Measurements from ENCODE around the gene SLC3A2.

SLC3A2 gene

GRCh38 chr11:62892077-62892922 lies 11.6 kb downstream of the SLC3A2 start:
- H3K27ac ChIP-seq (ENCODE audit: low read depth, low read length): no peak overlapping the region
- peaks cover 18% of the 10 kb centered on the region for H3K36me3 ChIP-seq (ENCODE audit: control insufficient read depth, insufficient read depth, low read length)
- no peak overlapping the region for H3K9ac ChIP-seq (ENCODE audit: low read length)
- no peaks in the 10 kb centered on the region for H3K4me1 ChIP-seq (ENCODE audit: control insufficient read depth, insufficient read depth, low read length)
- H3K4me3 ChIP-seq (ENCODE audit: low read length): no peak overlapping the region
- H3K27me3 ChIP-seq (ENCODE audit: control insufficient read depth, insufficient read depth, low read length): no peaks in the 10 kb centered on the region

GRCh38 chr11:62895501-62895900 lies 14.8 kb downstream of the SLC3A2 start:
- H3K4me3 ChIP-seq (ENCODE audit: low read length): no peak overlapping the region
- H3K9ac ChIP-seq (ENCODE audit: low read length): no peak overlapping the region
- no peaks in the 10 kb centered on the region for H3K36me3 ChIP-seq (ENCODE audit: control insufficient read depth, insufficient read depth, low read length)
- no peak overlapping the region for H3K27ac ChIP-seq (ENCODE audit: low read depth, low read length)
- H3K4me1 ChIP-seq (ENCODE audit: control insufficient read depth, insufficient read depth, low read length): no peaks in the 10 kb centered on the region
- no peaks in the 10 kb centered on the region for H3K27me3 ChIP-seq (ENCODE audit: control insufficient read depth, insufficient read depth, low read length)

- H3K9ac ChIP-seq (ENCODE audit: low read length): no peak overlapping the region
- H3K4me1 ChIP-seq (ENCODE audit: control insufficient read depth, insufficient read depth, low read length): no peaks in the 10 kb centered on the region
- no peaks in the 10 kb centered on the region for H3K27me3 ChIP-seq (ENCODE audit: control insufficient read depth, insufficient read depth, low read length)
- H3K4me3 ChIP-seq (ENCODE audit: low read length): no peak overlapping the region
- no peaks in the 10 kb centered on the region for H3K36me3 ChIP-seq (ENCODE audit: control insufficient read depth, insufficient read depth, low read length)
- H3K27ac ChIP-seq (ENCODE audit: low read depth, low read length): no peak overlapping the region
These were observed 15.4 kb downstream of the SLC3A2 start for GRCh38 chr11:62896049-62896448.

- Histone ChIP-seq H3K9ac (ENCODE audit: low read length) (no peak overlapping the region), H3K27me3 (ENCODE audit: control insufficient read depth, insufficient read depth, low read length) (no peaks in the 10 kb centered on the region), H3K4me3 (ENCODE audit: low read length) (no peak overlapping the region), H3K36me3 (ENCODE audit: control insufficient read depth, insufficient read depth, low read length) (no peaks in the 10 kb centered on the region), H3K4me1 (ENCODE audit: control insufficient read depth, insufficient read depth, low read length) (no peaks in the 10 kb centered on the region), H3K27ac (ENCODE audit: low read depth, low read length) (no peak overlapping the region)
These were observed 16.6 kb downstream of the SLC3A2 start for GRCh38 chr11:62897311-62897710.

- H3K27ac ChIP-seq (ENCODE audit: low read depth, low read length): no peak overlapping the region
- H3K36me3 ChIP-seq (ENCODE audit: control insufficient read depth, insufficient read depth, low read length): no peaks in the 10 kb centered on the region
- no peak overlapping the region for H3K4me3 ChIP-seq (ENCODE audit: low read length)
- no peak overlapping the region for H3K9ac ChIP-seq (ENCODE audit: low read length)
- H3K4me1 ChIP-seq (ENCODE audit: control insufficient read depth, insufficient read depth, low read length): no peaks in the 10 kb centered on the region
- H3K27me3 ChIP-seq (ENCODE audit: control insufficient read depth, insufficient read depth, low read length): no peaks in the 10 kb centered on the region
These were observed 17.3 kb downstream of the SLC3A2 start for GRCh38 chr11:62898027-62898426.

GRCh38 chr11:62902932-62903331 lies 22.2 kb downstream of the SLC3A2 start:
- no peaks in the 10 kb centered on the region for H3K4me1 ChIP-seq (ENCODE audit: control insufficient read depth, insufficient read depth, low read length)
- no peaks in the 10 kb centered on the region for H3K36me3 ChIP-seq (ENCODE audit: control insufficient read depth, insufficient read depth, low read length)
- no peaks in the 10 kb centered on the region for H3K27me3 ChIP-seq (ENCODE audit: control insufficient read depth, insufficient read depth, low read length)
- H3K9ac ChIP-seq (ENCODE audit: low read length): no peak overlapping the region
- H3K27ac ChIP-seq (ENCODE audit: low read depth, low read length): no peak overlapping the region
- H3K4me3 ChIP-seq (ENCODE audit: low read length): no peak overlapping the region

GRCh38 chr11:62905296-62905695 lies 24.6 kb downstream of the SLC3A2 start:
- Histone ChIP-seq H3K27ac (ENCODE audit: low read depth, low read length) (no peak overlapping the region), H3K9ac (ENCODE audit: low read length) (no peak overlapping the region), H3K4me1 (ENCODE audit: control insufficient read depth, insufficient read depth, low read length) (no peaks in the 10 kb centered on the region), H3K36me3 (ENCODE audit: control insufficient read depth, insufficient read depth, low read length) (no peaks in the 10 kb centered on the region), H3K4me3 (ENCODE audit: low read length) (no peak overlapping the region), H3K27me3 (ENCODE audit: control insufficient read depth, insufficient read depth, low read length) (no peaks in the 10 kb centered on the region)

GRCh38 chr11:62905927-62906531 lies 25.3 kb downstream of the SLC3A2 start:
- no peaks in the 10 kb centered on the region for H3K27me3 ChIP-seq (ENCODE audit: control insufficient read depth, insufficient read depth, low read length)
- H3K36me3 ChIP-seq (ENCODE audit: control insufficient read depth, insufficient read depth, low read length): no peaks in the 10 kb centered on the region
- no peak overlapping the region for H3K27ac ChIP-seq (ENCODE audit: low read depth, low read length)
- no peak overlapping the region for H3K9ac ChIP-seq (ENCODE audit: low read length)
- H3K4me3 ChIP-seq (ENCODE audit: low read length): no peak overlapping the region
- H3K4me1 ChIP-seq (ENCODE audit: control insufficient read depth, insufficient read depth, low read length): no peaks in the 10 kb centered on the region

GRCh38 chr11:62908468-62909072 lies 27.9 kb downstream of the SLC3A2 start:
- H3K4me3 ChIP-seq (ENCODE audit: low read length): no peak overlapping the region
- H3K9ac ChIP-seq (ENCODE audit: low read length): no peak overlapping the region
- no peak overlapping the region for H3K27ac ChIP-seq (ENCODE audit: low read depth, low read length)
- no peaks in the 10 kb centered on the region for H3K4me1 ChIP-seq (ENCODE audit: control insufficient read depth, insufficient read depth, low read length)
- H3K27me3 ChIP-seq (ENCODE audit: control insufficient read depth, insufficient read depth, low read length): no peaks in the 10 kb centered on the region
- H3K36me3 ChIP-seq (ENCODE audit: control insufficient read depth, insufficient read depth, low read length): no peaks in the 10 kb centered on the region

- Histone ChIP-seq H3K27me3 (ENCODE audit: control insufficient read depth, insufficient read depth, low read length) (no peaks in the 10 kb centered on the region), H3K4me1 (ENCODE audit: control insufficient read depth, insufficient read depth, low read length) (no peaks in the 10 kb centered on the region), H3K9ac (ENCODE audit: low read length) (no peak overlapping the region), H3K27ac (ENCODE audit: low read depth, low read length) (no peak overlapping the region), H3K4me3 (ENCODE audit: low read length) (no peak overlapping the region), H3K36me3 (ENCODE audit: control insufficient read depth, insufficient read depth, low read length) (no peaks in the 10 kb centered on the region)
These were observed 28.6 kb downstream of the SLC3A2 start for GRCh38 chr11:62909107-62909894.

GRCh38 chr11:62910141-62910882 lies 29.6 kb downstream of the SLC3A2 start:
- H3K27me3 ChIP-seq (ENCODE audit: control insufficient read depth, insufficient read depth, low read length): no peaks in the 10 kb centered on the region
- no peaks in the 10 kb centered on the region for H3K36me3 ChIP-seq (ENCODE audit: control insufficient read depth, insufficient read depth, low read length)
- no peak overlapping the region for H3K4me3 ChIP-seq (ENCODE audit: low read length)
- no peak overlapping the region for H3K27ac ChIP-seq (ENCODE audit: low read depth, low read length)
- H3K4me1 ChIP-seq (ENCODE audit: control insufficient read depth, insufficient read depth, low read length): no peaks in the 10 kb centered on the region
- no peak overlapping the region for H3K9ac ChIP-seq (ENCODE audit: low read length)

All from rectal smooth muscle tissue (tissue), 1 donor.